ENCODE results near the gene GNG7.

DNA sequence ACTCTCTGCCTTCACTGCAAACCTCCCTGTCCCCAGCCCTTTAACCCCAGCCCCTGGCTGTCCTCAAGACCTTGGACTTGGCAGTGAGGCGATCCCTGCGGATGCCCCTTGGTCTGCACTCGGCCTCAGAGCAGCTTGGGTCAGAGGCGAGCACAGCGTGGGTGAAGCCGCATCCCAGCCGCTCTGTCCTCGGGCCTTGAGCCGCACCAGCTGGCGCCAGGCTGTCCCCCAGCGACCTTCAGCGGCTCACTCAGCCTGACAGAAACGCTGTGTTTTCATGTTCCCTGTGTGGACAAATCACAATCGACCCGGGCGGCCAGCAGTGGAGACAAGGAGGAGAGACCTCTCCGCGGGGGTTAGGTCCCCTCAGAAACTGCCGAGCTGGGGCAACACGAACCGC is 52.0 kb downstream of the GNG7 start:
- no peak for TF ChIP-seq CTCF (conservative IDR thresholded peaks at IDR 0.05)
- TF ChIP-seq ZFX (IDR thresholded peaks at IDR 0.05) = no peak

All from C4-2B (cell line).